Small intestine (tissue), 7 donors: Measurements from ENCODE around the gene POU2AF1. TPM values are rescaled to one million over a fixed set of nuclear protein-coding genes. Genes with fewer than 3 reads are reported as not detected.

Experiments
- DNase-seq, 2 donors: peaks; one replicate each; pipeline versions ENCODE4 v3.0.0 to v3.0.0-alpha.2; 2013
- FAIRE-seq: peaks from 2 replicates; lab custom pipeline; 2012; peaks lifted over from hg19 to GRCh38; lab: Jason Lieb, UNC
- H3K27ac ChIP-seq, 3 donors: one replicate each; pipeline ENCODE4 v1.5.1; 2013; ENCODE audit warnings: low read length in 2 of 3, mild to moderate bottlenecking in 2 of 3, control low read depth in 1 of 3, inconsistent platforms in 1 of 3, low read depth in 1 of 3, moderate library complexity in 1 of 3
- H3K27me3 ChIP-seq, 3 donors: one replicate each; pipeline ENCODE4 v1.6.1; 2013; ENCODE audit warnings: low read length in 3 of 3, inconsistent platforms in 1 of 3; ENCODE audit not compliant: control insufficient read depth in 3 of 3, insufficient read depth in 3 of 3
- H3K36me3 ChIP-seq, 3 donors: one replicate each; pipeline ENCODE4 v1.6.1; 2013; ENCODE audit warnings: low read length in 3 of 3, inconsistent platforms in 1 of 3, low read depth in 1 of 3, mild to moderate bottlenecking in 1 of 3, moderate library complexity in 1 of 3; ENCODE audit not compliant: control insufficient read depth in 3 of 3, insufficient read depth in 2 of 3
- H3K4me1 ChIP-seq, 3 donors: one replicate each; pipeline ENCODE4 v1.6.1; 2013; ENCODE audit warnings: low read length in 2 of 3, inconsistent platforms in 1 of 3, low read depth in 1 of 3, mild to moderate bottlenecking in 1 of 3, moderate library complexity in 1 of 3; ENCODE audit not compliant: control insufficient read depth in 3 of 3, insufficient read depth in 2 of 3
- H3K4me3 ChIP-seq, 3 donors: one replicate each; pipeline ENCODE4 v1.5.1; 2013; ENCODE audit warnings: low read length in 3 of 3, control low read depth in 1 of 3, inconsistent platforms in 1 of 3, low read depth in 1 of 3, mild to moderate bottlenecking in 1 of 3, moderate library complexity in 1 of 3
- H3K9me3 ChIP-seq, 2 donors: one replicate each; pipeline ENCODE4 v1.6.1; 2013; ENCODE audit warnings: low read depth in 1 of 2, low read length in 1 of 2; ENCODE audit not compliant: control insufficient read depth in 2 of 2, insufficient read depth in 1 of 2
- WGBS, 3 donors: extraction: QIAGEN DNeasy Blood & Tissue Kit; methylation state at CpG; one replicate each; pipeline ENCODE4 v1.1.7; 2013; 5-methylcytosine and 5-hydroxymethylcytosine counted together
- polyA plus RNA-seq, 4 donors: library from polyadenylated mRNA; stranded (reverse) in 3 of 4; unstranded in 1 of 4; fragments of 200-250 nt in 3 of 4; fragments of 120-200 nt in 1 of 4; gene quantifications; one replicate each; pipeline versions ENCODE4 v1.2.1 to v1.2.3, GENCODE V29; 2013
- donor health status: healthy with polysubstance abuse.
- donor health status: control.
- donor health status: control.
- donor health status: Bipolar disorder and iron deficiency.
- donor health status: healthy.

Gene POU2AF1
- polyA plus RNA-seq, 4 donors = 1.0 to 9.2 (median 3.4) TPM

DNA sequence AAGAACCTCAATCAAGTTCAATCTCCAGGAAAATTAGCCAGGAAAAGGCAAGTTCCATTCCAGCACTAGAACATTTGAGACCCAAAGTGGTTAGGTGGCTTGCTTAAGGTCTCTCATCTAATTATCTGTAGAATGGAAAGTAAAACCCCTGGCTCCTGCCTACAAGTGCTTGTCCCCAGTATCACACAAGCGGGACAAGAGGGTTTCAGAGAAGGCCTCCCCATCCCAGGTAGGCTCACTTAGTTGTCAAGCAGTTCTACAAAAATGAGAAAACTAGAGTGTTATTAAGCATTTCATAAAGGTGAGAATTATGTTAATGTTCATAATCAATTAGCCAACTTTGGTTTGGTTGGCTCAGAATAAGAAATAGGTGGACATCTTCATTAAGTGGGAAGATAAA is 5.5 kb downstream of the POU2AF1 start:
- 86 to 97% (median 95%) methylated on average over 1 of the region's 1 CpG for WGBS, 3 donors
- Histone ChIP-seq H3K27me3 (no peaks in the 10 kb centered on the region), H3K27ac (no peak overlapping the region), H3K4me1 (peaks cover 0 to 4% (median 4%) of the 10 kb centered on the region in 3 donors), H3K36me3 (no peaks in the 10 kb centered on the region), H3K9me3 (no peaks in the 10 kb centered on the region), H3K4me3 (no peak overlapping the region)
- no peak for DNase-seq
- FAIRE-seq = no peak

DNA sequence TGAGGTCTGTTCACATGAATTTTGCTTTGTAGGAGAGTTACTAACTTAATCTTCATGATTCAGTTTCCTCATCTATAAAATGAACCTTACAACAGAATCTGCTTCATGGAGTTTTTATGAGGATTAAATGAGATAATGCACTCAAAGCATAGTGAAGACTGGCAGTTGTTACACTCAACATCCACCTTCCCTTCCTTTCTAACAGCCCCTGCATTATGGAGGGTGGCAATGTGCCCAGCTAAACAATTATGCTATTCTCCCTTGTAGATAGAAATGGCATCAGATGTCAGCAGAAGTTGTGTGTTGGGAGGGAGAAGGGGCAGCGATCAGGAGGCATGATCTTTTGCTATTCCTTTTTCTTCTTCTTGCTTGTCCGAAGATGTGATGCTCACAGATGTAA is 6.5 kb downstream of the POU2AF1 start:
- Histone ChIP-seq H3K27ac (peak overlapping the region in 1 of 3 donors; percentile 77), H3K4me3 (no peak overlapping the region)
- no peak for FAIRE-seq

DNA sequence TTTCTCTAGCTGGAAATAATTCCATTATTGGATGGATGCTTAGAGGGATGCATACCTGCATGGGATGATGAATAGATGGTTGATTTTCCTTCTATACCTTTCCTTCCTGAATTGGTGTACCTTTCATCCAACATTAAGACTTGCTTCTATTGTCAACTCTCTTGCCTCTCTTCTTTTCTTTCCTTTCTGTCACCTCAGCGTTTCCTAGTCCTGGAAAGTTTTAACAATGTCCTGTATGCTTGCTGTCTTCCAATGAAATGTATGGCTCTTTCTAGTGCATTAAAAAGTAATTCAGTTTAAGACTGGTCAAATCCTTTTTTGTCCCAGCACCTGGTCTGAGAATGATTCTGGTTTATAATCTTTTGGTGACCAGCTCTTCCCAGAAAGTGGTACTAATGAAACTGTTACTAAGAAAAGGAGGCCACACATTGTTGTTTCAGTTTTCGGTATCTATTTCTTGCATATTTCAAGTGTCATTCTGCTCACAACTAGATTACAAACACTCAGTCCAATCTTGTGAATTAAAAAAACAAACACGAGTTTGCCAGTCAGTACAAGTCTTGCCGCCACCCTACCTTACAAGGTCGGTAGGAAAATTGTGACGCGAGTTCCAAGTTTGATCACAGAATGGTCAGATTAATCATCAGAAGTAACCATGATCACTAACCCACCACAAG is 8.0 kb downstream of the POU2AF1 start:
- peaks cover 0 to 4% (median 0%) of the 10 kb centered on the region in 3 donors for H3K4me1 ChIP-seq
- no peak overlapping the region for H3K27ac ChIP-seq
- no peaks in the 10 kb centered on the region for H3K9me3 ChIP-seq
- FAIRE-seq = no peak
- no peaks in the 10 kb centered on the region for H3K27me3 ChIP-seq
- no peak for DNase-seq
- H3K4me3 ChIP-seq = no peak overlapping the region
- 57 to 72% (median 66%) methylated on average over 7 of the region's 7 CpGs for WGBS, 3 donors
- H3K36me3 ChIP-seq = no peaks in the 10 kb centered on the region

More for the DNA sequence above, 6.5 kb downstream of the POU2AF1 start:
- 81 to 87% (median 87%) methylated on average over 2 of the region's 2 CpGs for WGBS, 3 donors
- H3K9me3 ChIP-seq = no peaks in the 10 kb centered on the region
- H3K4me1 ChIP-seq = peaks cover 0 to 4% (median 4%) of the 10 kb centered on the region in 3 donors
- DNase-seq = no peak
- no peaks in the 10 kb centered on the region for H3K36me3 ChIP-seq
- H3K27me3 ChIP-seq = no peaks in the 10 kb centered on the region

DNA sequence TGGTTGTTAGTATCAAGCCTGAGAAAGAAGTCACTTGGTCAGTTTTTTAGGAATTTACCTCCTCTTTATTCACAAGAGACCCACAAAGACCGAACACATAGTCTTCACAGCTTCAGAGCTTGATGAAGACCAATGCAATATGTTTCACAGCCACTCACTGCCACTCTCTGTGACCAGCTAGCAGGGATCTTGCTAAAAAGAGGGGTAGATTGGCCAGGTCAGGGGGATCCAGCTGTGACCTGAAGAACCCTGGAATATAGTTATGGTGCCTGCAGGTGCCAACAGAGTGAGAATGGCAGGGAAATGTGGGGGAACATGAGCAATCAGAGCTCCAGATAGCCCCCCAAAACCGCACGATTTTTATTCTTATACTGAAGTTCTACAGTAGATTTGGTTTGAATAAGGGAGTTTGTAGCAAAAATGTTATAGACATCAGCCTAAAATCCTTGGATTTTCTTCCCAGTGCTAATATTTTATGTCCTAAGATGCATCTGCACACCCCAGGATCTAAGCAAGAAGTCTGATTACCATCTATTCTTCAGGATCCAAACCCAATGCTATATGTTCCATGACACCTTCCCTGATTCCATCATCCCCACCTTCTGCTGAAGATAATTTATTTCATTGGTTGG is 8.7 kb downstream of the POU2AF1 start:
- FAIRE-seq = no peak
- H3K4me1 ChIP-seq = peaks cover 0 to 4% (median 0%) of the 10 kb centered on the region in 3 donors
- WGBS, 3 donors = 88 to 93% (median 90%) methylated on average over 3 of the region's 3 CpGs
- no peaks in the 10 kb centered on the region for H3K36me3 ChIP-seq
- H3K9me3 ChIP-seq = no peaks in the 10 kb centered on the region
- H3K27me3 ChIP-seq = no peaks in the 10 kb centered on the region
- no peak overlapping the region for H3K4me3 ChIP-seq
- H3K27ac ChIP-seq = peak overlapping the region in 1 of 3 donors; percentile 30
- DNase-seq = no peak

DNA sequence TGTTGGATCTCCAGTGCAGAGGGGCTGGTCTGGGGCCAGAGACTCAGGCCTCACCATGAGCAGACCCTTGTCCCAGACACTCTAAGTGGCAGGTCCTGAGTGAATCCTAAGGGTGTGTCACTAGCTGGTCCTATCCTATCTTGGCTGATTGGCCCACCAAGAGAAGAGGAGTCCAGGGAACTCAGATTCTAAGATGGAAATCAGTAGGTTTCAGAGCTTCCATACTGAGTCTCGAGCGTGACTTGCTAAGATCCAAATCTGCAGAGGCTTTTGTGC is 10.9 kb downstream of the POU2AF1 start:
- Histone ChIP-seq H3K9me3 (no peaks in the 10 kb centered on the region), H3K27me3 (no peaks in the 10 kb centered on the region), H3K36me3 (no peaks in the 10 kb centered on the region), H3K4me3 (no peak overlapping the region), H3K27ac (peak overlapping the region in 1 of 3 donors; percentile 23), H3K4me1 (peaks cover 0 to 4% (median 0%) of the 10 kb centered on the region in 3 donors)
- WGBS, 3 donors = 89 to 98% (median 89%) methylated on average over 2 of the region's 2 CpGs
- no peak for DNase-seq
- no peak for FAIRE-seq

DNA sequence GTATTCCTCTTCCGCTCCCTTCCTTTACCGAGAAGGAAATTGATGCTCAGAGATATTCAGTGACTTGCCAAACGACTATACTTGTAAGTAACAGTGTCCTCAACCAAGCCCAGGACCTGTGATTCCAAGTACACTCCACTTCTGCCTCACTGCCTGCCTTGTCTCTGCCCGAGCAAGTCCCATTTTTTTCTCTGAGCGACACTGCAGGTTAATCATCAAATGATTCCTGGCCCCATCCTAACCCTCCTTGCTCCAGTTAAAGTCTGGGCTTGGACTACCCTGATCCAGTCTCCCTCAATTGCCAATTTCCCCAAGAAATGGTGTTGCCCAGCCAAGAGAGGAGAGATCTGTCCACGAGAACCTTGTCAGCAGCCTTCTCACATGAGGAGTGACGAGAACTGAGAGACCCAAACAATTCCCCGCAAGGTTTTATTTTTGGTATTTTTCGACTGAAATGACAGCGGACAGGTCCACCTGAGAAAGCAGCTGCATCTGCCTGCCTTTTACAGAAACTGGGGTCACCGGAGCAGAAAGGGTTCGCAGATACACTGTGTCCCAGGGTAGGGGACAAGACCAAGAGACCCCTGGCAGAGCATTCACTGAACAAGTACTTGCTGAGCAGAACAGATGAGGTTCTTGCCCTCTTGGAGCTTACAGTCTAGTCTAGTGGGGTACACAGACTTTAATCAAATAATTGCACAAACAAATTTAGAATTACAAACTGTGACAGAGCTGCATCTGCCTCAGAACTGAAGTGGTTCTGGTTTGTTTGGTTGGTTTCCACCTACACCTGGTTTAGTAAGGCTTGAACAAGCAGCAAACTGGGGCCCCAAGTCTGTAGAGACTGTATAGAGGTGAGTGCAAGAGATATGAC is 11.4 kb downstream of the POU2AF1 start:
- Histone ChIP-seq H3K9me3 (no peaks in the 10 kb centered on the region), H3K4me1 (peaks cover 0 to 3% (median 2%) of the 10 kb centered on the region in 3 donors), H3K27me3 (no peaks in the 10 kb centered on the region), H3K27ac (peak overlapping the region in 1 of 3 donors; percentile 33), H3K4me3 (no peak overlapping the region), H3K36me3 (no peaks in the 10 kb centered on the region)
- WGBS, 3 donors = 88 to 90% (median 88%) methylated on average over 12 of the region's 12 CpGs
- DNase-seq (no peak), FAIRE-seq (no peak)

DNA sequence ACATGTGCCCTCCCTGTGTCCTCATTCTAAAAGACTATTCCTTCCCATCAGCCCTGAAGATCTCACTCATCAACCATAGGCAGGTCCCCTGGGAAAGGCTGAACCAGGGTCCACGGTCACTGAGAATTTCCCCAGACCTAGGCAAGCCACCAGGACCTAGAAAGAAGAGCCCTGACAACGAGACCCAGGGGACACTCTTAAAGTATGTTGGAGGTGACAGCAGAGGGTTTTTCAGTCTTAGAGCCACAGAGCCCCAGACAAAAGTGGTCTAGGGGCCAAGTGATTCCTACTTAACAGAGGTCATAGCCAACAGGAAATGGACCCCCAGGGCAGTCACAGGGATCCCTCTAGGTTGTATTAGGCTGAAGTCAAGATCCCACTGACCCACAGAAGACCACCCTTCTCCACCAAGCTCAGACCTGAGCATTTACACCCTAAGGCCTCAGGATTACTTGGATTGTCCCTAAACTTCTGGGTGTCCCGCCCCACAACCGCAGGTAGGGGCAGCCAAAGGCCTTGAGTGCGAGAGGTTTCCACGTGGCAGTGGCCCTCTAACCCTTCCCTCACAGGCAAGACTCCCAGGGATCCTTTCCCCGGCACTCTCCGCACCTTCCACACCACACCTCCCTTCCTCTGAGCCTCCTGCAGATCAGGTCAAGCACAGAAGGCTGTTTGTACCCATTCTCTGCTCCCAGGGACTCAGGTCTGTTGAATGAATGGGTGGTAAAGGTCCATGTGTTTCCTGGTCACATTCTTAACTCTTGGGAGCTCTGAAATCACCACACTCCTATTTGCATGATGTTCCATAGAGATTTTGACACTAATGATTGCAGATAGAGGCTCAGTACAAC is 12.3 kb downstream of the POU2AF1 start:
- Histone ChIP-seq H3K27me3 (no peaks in the 10 kb centered on the region), H3K4me3 (no peak overlapping the region), H3K27ac (peak overlapping the region in 1 of 3 donors; percentile 33), H3K36me3 (no peaks in the 10 kb centered on the region), H3K9me3 (no peaks in the 10 kb centered on the region), H3K4me1 (peaks cover 0 to 11% (median 0%) of the 10 kb centered on the region in 3 donors)
- DNase-seq = no peak
- 87 to 92% (median 87%) methylated on average over 8 of the region's 8 CpGs for WGBS, 3 donors
- FAIRE-seq = no peak
